ENCODE data around the gene PCGF3.

PCGF3 gene, protein sequence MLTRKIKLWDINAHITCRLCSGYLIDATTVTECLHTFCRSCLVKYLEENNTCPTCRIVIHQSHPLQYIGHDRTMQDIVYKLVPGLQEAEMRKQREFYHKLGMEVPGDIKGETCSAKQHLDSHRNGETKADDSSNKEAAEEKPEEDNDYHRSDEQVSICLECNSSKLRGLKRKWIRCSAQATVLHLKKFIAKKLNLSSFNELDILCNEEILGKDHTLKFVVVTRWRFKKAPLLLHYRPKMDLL

GRCh38 chr4:705278-706082 lies at the start of gene PCGF3:
Gene PCGF3 (plus strand): TSS chr4:705832. CDS start chr4:733681, 27,849 bp downstream.
- peak within 1 kb of the TSS; percentile 78 for H3K4me3 ChIP-seq (ENCODE audit: low read length)
- TF ChIP-seq CTCF (IDR thresholded peaks at IDR 0.05; ENCODE audit: insufficient read depth, low read depth, low read length, missing control alignments), result no peak
- DNase-seq (ENCODE audit: low read depth), result peak; percentile 97

GRCh38 chr4:656436-657337 lies 48.9 kb upstream of the PCGF3 start:
- no peak for DNase-seq (ENCODE audit: low read depth)
- TF ChIP-seq CTCF (IDR thresholded peaks at IDR 0.05; ENCODE audit: insufficient read depth, low read depth, low read length, missing control alignments), result no peak
- no peak overlapping the region for H3K4me3 ChIP-seq (ENCODE audit: low read length)

DNA sequence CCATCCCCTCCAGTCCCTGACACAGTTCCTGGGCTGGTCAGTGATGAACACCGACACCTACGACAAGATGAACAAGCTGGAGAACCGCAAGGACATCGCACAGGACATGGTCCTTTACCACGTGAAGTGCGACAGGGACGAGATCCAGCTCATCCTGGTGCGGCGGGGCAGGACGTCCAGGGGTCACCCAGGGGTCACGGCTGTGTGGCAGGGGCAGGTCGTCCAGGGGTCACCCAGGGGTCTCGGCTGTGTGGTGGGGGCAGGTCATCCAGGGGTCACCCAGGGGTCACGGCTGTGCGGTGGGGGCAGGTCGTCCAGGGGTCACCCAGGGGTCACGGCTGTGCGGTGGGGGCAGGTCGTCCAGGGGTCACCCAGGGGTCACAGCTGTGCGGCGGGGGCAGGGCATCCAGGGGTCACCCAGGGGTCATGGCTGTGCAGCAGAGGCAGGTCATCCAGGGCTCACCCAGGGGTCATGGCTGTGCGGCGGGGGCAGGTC lies 48.2 kb upstream of the PCGF3 start:
- no peak overlapping the region for H3K4me3 ChIP-seq (ENCODE audit: low read length)
- DNase-seq (ENCODE audit: low read depth), result no peak
- no peak for TF ChIP-seq CTCF (IDR thresholded peaks at IDR 0.05; ENCODE audit: insufficient read depth, low read depth, low read length, missing control alignments)

GRCh38 chr4:657834-658667 lies 47.6 kb upstream of the PCGF3 start:
- H3K4me3 ChIP-seq (ENCODE audit: low read length), result no peak overlapping the region
- no peak for DNase-seq (ENCODE audit: low read depth)
- TF ChIP-seq CTCF (IDR thresholded peaks at IDR 0.05; ENCODE audit: insufficient read depth, low read depth, low read length, missing control alignments), result no peak

- DNase-seq (ENCODE audit: low read depth), result no peak
- no peak overlapping the region for H3K4me3 ChIP-seq (ENCODE audit: low read length)
- no peak for TF ChIP-seq CTCF (IDR thresholded peaks at IDR 0.05; ENCODE audit: insufficient read depth, low read depth, low read length, missing control alignments)
Measured at GRCh38 chr4:658681-659667, 46.7 kb upstream of the PCGF3 start.
